GM19395 (cell line): ENCODE measurements around the gene PAX7.
"Not testable (repeated sequence)": the region's sequence is repeated elsewhere in the genome, so short reads cannot be mapped to it uniquely, and the experiment has no call there.

Experiments
- ATAC-seq: cut with Tn5 transposase; IDR thresholded peaks from one replicate; pipeline ENCODE4 v1.9.1; 2021; ENCODE audit warnings: mild to moderate bottlenecking, moderate library complexity; ENCODE audit not compliant: unreplicated experiment

The PAX7 gene

DNA sequence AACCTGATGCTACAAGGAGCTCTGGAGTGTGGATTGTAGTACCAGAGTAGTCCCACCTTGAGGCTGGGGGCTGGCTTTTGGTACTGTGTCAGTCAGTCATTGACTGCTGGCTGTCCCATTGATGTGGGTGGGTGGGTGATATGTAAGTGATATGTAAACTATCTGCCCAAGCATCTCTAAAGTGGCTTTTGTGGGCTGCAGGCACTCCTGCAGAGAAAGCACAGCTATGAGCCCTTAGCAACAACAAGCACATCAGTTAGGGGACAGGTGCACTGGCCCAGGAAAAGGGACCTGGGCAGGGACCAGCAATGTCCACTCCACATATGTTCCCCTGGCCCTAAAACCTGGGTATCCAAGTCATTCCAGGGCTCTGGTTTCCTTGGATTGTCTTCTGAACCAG lies 118.9 kb downstream of the PAX7 start:
- no peak for ATAC-seq

DNA sequence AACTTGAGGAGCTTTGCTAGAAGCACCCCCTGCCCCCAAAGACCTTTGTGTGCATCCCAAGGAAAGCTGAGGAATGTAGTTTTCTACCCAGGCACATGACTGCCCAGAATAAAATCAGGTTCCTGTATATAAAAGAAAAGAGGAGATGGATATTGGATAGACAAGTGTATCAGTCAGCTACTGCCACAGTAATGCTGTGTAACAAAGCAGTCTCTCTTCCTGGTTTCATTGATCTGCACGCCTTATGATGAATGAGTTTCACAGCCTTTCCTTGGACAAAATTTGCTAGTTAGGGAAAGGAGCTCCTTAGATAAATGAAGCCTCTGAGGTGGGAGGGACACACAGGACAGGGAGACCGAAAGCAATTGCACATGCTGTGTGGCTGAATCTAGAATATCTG lies 120.0 kb downstream of the PAX7 start:
- no peak for ATAC-seq

DNA sequence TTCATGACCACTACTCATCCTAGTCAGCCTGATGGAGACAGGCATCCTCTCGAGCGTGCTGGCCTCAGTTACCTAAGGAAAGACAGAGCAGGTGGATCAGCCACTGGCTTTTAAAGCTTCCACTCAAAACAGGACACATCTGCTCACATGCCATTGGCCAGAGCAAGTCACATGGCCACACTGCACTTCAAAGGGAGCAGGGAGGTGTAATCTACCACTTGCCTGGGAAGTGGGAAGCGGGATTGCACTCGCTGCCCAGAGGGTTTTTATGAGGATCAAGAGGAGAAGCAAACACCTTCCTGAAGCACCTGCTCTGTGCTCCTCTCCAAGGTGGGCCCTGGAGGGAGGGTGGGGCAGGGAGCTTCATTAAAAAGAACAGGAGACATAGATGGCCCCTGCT lies 120.8 kb downstream of the PAX7 start:
- ATAC-seq: no peak

DNA sequence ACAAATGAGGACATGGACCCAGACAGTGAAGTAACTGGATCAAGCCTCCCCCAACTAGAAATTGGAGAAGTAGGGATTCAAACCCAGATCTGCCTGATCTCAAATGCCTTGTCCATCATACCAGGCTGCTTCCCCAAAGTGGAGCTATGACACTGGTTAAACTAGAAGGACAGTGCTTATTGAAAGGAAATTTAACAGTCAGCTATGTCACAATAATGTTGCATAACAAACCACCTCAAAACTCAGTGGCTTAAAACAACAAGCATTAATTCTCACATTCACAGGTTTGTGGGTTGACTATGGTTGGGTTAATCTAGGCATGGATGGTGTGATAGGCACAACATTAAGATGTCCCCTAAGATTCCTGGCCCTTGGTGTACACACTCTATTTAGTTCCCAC lies 121.8 kb downstream of the PAX7 start:
- ATAC-seq: no peak

DNA sequence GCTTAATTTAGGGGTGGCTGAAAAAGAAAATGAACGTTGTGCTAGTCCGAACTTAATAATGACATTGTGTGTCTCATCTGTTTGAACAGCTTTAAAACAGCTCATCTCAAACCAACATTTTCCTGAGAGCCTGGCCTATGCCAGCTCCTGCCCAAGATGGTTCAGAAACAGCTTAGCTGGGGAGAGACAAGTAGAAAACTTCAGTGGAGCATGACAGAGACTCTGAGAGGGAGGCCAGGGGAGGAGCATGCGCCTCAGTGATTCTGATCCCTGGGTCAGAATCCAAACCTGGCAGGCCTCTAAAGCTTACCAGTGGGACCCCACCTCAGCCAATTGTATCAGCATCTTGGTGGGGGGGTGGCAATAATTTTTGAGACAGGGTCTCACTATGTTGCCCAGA lies 129.5 kb downstream of the PAX7 start:
- ATAC-seq: no peak

DNA sequence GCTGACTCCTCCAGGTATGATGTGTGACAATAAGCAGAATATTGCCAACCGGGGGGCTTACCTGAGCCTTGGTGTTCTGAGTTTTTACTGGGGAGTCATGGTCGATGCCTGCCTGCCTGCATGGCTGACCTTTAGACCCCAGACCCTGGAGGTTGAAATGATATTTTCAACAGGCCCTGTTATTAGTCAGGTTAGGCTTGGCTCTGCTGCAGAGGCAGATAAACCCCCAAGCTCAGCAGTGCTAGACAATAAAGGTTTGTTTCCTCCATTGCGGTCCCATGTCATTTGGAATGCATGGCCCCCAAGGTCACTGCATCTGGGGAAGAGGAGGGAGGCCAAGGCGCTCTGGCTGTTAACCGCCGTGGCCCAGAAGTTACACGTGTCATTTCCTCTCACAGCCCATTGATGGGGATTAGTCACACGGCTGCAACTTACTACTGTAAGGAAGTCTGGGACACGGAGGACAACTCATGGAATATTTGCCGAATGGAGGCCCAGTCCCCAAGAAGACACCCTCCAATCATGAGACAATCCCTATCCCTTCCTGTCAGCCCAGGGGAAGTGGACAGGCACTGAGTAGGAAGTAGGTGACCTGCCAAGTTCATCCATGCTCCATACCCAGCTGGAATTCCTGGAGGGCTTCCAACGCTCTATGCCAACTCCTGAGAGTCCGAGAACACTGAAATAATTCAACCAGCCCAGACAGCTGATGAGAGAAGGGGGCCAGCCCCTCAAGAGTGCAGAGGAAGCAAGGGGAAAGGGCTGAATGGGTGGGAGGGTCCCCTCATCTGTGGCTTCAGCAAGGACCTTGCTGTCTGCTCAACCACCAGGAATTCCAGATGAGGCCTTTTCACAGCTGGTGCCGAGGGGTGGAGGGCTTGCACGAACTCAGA lies 131.5 kb downstream of the PAX7 start:
- no peak for ATAC-seq

DNA sequence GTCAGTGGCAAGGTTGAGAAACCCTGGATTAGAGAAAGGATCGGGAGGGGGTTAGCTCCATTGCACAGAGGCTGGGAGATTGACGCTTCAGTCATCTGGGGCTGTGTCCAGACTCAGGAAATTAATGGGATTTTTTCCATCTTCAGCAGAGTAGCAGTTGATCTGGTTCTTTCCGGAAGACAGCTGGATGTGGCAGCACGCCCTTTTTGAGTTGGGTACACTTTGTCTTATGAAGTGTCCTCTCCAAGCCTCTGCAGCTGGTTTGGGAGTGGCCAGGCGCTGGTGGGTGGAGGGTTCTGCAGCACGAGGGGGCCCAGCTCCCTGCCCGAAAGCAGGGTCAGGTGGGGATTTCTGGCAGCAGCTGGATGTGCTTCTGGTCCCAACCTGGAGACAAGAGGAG lies 133.7 kb downstream of the PAX7 start:
- no peak for ATAC-seq

DNA sequence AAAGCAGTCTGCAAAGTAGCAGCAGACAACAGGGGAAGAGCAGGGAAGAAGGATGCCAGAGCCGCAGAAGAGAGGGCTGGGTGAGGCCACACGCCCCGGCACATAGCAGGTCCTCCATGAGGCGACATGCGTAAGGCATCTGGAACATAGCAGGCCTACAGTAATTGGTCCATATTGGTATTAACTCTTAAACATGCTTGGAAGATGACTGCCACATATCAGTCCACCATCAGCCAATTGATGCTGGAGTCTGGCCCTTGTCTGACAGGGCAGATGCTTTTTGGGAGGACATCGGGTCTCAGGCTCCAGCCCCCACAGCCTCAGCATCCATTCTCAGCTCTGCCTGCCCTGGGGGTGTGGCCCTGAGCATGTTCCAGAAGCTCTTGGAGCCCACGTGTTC lies 135.1 kb downstream of the PAX7 start:
- no peak for ATAC-seq

DNA sequence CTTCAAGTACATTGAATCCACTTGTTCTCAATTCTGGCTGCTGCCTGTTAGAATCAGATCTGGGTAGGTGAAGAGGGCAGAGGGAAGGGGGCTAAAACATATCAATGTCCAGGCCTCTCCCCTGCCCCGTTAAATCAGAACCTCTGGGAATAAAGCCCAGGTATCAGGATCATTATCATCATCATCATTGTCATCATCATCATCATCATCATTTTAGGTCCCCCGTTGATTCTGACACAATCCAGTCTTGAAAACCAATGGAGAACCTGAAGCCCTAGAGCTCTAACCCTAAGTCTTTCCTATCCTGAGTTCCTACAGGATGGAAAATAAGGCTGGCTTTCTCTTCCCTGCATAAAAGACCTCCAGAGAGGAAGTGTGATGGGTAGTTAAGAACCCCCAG lies 135.7 kb downstream of the PAX7 start:
- no peak for ATAC-seq

DNA sequence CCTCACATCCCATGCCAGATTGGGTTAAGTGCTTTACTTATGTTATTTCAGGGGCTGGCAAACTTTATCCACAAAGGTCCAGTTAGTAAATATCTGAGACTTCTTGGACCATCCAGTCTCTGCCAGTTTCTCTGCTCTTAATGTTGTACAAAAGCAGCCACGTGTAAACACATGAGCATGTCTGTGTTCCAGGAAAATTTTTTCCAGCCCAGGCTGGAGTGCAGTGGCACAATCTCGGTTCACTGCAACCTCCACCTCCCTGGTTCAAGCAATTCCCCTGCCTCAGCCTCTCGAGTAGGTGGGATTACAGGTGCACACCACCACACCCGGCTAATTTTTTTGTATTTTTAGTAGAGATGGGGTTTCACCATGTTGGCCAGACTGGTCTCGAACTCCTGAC lies 136.9 kb downstream of the PAX7 start:
- not testable (repeated sequence) for ATAC-seq

DNA sequence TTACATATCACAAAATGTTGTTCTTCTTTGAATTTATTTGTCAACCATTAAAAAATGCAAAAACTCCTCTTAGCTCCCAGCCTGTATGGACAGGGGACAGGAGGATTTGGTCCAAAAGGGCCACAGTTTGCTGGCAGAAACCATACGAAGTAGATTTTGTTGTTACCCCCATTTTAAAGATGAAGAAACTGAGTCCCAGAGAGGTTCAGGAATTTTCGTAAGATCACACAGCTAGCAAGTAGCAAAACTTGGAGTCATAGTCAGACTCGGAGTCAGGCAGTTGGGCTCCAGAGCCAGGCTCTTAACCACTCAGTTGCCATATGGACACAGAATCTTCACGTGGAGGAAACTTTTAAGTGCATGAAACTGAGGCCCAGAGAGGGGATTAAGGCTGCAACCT lies 137.4 kb downstream of the PAX7 start:
- ATAC-seq: no peak

DNA sequence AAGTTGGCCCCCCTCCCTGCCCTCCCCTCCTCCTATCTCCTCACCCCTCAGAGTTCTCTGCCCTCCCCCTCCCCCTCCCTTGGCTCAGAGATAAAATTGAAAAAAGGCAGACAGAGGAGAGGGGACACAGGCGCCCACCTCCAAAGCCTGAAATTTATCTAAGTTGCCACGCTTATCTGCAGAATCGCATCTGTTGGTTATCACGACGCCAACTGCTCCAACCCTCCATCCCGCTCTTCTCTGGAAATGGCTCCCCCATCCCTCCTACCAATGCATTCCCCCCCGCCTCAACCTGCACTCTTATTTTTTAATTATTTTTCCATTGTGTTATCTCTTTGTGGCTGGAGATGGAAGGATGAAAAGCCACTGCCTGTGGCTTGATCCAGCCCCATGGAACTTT lies 138.5 kb downstream of the PAX7 start:
- ATAC-seq: no peak

DNA sequence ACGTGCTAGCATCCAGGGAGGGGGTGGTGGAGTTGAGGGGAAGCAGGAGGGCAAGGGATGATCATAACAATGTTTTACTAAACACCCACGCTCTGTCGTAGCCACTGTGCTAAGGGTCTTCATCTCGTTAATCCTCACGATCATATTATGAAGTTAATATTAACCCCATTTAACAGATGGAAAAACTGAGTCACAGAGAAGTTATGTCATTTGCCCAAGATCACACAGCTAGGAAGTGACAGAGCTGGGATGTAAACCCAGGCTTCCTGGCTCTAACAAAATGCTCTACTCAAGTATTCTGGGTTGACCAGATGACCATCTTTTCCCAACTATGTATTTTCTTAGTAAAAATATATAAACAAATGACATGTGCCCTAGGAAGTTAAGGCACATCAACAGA lies 140.2 kb downstream of the PAX7 start:
- ATAC-seq: no peak

DNA sequence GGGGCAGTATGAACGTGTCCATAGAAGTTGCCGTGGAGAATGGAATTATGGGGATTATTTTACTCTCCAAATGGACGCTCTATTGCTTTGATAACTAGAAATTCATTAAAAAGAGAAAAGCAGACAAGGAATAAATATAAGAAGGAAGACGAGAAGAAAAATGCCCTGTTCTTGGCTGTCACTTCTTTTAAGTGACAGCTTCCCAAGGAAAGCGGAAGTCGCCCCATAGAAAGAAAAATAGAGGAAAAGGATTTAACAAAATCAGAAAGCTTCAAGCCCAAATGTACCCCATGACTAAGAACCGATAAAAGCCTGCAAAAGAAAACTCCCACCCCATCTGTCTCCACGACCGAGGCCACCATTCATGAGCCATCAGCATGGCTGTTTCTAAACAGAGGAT lies 143.1 kb downstream of the PAX7 start:
- no peak for ATAC-seq

DNA sequence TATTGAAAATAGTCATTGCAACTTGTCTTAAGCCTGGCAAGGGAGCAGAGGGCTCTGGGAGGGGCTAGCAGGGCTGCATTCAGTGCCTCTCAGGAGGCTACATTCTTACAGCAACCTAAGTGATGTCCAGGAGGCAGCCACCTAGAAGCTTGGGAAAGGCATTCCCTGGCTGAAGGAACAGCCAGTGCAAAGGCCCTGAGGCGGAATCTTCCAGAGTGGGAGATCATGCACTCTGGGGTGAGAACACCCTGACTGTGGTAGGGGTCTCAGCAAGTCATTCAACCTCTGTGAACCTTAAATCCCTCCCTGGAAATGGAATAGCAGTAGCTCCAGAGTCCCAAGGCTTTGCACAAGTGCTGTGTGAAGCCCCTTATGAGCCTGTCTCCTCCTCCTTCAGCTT lies 144.7 kb downstream of the PAX7 start:
- no peak for ATAC-seq

DNA sequence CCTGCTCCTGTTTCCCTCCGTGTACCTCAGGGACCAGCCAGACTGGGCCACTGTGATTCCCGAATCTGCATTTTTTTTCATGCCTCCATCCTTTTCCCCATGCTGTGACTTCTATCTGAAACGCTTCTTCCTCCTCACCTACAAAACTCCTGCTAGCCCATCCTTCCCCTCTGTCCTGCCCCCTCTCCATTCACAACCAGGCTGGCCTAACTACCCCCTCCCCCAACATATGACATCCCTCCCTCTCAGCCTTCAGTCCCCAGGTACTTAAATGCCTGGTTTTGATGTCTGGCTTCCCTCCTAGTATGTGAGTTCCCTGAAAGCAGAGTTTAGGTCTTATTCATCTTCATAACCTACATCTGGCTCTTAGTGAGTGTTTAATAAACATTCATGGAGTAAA lies 146.1 kb downstream of the PAX7 start:
- ATAC-seq: no peak

DNA sequence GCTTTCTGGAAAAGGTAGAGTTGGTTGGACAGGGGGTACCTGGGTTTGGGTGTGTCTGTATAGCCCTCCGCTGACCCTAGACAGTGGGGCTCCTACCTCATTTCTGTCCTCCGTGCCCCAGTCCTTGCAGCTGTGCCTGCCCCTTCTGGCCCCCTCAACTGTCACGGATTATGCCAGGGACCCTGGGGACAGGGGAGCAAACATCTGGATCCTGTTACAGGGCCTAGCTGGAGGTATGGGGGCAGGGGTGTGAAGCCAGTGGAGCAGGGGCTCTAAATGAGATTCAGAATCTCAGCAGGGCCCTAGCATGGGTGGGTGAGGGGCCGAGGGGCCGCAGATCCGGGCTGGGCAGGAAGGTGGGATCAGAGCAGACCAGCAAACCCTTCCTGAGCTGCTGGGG lies 147.8 kb downstream of the PAX7 start:
- ATAC-seq: no peak

DNA sequence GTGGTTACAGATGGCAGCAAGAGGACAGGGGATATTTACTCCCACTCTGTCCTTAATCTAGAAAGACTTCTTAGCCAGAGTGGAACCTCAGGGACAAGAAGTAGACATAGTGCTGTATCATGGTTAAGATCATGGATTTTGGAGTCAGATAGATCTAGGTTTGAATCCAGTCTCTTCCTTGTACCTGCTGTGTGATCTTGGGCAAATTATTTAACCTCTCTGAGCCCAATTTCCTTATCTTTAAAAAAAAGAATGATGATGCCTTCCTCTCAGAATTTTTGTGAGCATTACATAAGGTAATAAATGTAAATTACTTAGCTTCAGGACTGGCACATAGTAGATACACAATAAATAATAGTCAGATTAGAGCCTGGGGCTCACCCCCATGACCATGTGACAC lies 150.4 kb downstream of the PAX7 start:
- no peak for ATAC-seq

DNA sequence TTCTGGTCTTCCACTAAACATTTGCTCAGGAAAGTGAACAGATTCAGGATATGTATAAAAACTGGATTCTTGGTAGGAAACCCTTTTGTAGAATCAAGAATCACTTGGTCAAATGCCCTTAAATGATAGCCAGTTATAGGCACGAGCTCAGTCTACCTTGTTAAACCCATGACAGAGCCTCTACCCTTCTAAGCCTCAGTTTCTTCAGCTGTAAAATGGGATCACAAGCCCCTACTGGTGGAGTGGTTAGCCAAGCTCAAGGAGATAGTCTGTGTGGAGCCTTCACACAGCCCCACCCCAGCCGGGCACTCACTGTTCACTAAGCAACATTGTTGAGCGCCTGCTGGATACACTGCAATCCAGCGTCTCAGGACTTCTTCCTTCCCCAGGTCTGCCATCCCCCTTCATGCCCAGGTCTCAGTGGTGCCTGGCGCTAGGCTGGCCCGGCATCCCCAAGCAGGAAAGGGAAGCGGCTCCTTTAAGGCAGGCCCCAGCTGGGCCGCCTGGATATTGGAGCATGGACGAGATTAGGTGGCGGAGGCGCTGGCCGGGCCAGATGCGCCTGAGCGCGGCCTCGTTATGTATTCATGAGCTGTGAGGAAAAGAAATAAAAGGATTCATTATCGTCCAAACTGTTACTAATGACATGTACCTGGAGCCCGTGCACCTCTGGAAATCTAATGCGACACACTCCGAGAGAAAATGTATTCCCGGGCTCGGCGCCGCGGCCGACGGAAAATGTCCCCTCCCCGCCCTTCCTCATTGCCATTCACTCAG lies 153.2 kb downstream of the PAX7 start:
- ATAC-seq: no peak

DNA sequence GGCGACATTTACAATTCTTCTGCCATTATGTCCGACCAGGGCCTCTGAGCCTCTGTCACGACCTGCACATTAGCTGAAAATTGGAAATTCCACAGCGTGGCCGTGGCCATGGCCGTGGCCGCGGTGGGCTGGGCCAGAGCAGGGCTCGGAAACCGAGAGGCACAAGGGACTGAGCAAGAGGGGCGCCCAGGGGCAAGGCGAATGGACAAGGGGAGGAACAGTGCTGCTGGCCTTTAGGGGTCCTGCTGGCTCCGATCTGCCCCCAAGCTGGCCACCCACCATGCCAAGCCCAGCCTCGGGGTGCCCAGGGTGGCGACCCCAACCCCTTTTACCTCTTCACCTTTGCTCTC lies 153.8 kb downstream of the PAX7 start:
- ATAC-seq: no peak

DNA sequence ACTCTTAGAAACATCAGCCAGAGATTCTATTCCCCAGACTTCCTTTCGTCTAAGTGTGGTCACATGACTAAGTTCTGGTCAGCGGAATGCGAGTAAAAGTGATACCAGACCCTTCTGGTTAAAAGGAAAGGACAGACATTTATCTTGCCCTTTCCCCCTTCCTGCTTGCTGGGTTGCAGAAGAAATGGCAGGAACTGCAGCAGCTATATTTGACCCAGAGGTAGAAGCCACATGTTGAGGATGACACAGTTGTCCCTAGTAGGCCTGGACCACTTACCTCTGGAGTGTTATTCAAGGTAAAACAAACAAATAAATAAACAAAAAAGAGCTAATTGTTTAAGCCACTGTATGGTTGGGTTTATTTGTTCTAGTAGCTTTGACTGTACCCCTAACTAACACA lies 155.5 kb downstream of the PAX7 start:
- ATAC-seq: no peak

DNA sequence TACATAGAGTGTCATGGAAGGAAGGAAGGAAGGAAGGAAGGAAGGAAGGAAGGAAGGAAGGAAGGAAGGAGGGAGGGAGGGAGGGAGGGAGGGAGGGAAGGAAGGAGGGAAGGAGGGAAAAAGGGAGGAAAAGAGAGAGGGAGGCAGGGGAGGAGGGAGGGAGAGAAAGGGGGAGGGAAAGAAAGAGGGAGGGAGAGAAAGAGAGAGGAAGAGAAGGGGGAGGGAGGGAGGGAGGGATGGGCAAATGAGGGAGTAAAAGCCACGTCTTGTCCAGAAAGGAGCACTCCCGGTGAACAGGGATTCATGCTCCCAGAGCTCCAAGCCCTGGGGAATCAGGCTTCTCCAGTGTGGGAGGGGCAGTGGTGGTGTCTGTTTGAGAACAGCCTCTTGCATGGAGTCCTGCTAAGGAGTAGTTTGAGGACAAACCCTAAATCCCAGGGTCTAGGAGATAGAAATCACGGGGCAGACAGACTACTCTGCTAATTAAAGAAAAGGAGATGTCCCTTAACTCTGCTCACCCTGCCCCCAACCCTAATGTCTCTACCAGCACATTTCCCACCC lies 157.3 kb downstream of the PAX7 start:
- ATAC-seq: no peak
